Measurements from ENCODE around the gene ROBO4.

ROBO4 gene

DNA sequence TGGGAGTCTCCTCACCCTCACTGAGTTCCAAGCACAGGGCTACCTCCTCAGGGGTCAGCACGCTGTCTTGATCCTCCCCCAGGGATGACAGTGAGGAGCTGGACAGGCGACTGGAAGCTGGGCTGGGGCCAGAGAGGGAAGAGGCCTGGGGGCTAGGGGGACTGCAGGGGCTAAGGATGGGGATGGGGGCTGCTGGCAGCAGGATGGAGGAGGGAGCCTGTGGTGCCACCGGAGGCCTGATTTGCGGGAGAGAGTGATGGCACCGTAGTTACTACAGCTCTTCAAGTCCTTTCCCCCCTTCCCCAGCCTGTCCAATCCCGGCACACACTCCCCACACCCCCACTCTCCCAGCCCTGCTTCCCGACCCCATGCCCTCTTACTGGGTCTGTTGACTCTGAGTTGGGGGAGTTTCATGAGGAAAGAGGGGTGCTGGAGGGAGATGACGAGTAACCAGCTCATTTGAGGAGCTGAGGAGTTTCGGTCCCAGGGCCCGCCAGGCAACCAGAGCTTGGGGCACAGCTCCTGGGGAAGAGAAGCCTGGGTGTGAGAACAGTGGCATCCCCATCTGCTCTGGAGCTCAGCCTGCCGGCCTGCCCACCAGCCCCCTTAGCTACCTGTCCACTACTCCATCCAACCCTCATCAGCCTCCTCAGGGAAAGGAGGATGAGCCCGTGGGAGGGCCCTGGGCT, 10.5 kb downstream of the ROBO4 start:
- no peak overlapping the region for H3K27ac ChIP-seq (ENCODE audit: low read length)
- no peak overlapping the region for H3K4me2 ChIP-seq (ENCODE audit: low read depth, low read length)
- no peaks in the 10 kb centered on the region for H3K79me2 ChIP-seq (ENCODE audit: low read length)
- H3K9me2 ChIP-seq (replicated peaks; ENCODE audit: insufficient read depth, low read length): no peaks in the 10 kb centered on the region
- H3K9me3 ChIP-seq (replicated peaks; ENCODE audit: insufficient read depth, low read length): no peaks in the 10 kb centered on the region
- TF ChIP-seq EZH2 (optimal IDR thresholded peaks at IDR 0.05; ENCODE audit: low read depth, low read length) (no peak), EZH2phosphoT487 (IDR thresholded peaks at IDR 0.05; ENCODE audit: low read length) (no peak)
- TF ChIP-seq, protein P1, sequence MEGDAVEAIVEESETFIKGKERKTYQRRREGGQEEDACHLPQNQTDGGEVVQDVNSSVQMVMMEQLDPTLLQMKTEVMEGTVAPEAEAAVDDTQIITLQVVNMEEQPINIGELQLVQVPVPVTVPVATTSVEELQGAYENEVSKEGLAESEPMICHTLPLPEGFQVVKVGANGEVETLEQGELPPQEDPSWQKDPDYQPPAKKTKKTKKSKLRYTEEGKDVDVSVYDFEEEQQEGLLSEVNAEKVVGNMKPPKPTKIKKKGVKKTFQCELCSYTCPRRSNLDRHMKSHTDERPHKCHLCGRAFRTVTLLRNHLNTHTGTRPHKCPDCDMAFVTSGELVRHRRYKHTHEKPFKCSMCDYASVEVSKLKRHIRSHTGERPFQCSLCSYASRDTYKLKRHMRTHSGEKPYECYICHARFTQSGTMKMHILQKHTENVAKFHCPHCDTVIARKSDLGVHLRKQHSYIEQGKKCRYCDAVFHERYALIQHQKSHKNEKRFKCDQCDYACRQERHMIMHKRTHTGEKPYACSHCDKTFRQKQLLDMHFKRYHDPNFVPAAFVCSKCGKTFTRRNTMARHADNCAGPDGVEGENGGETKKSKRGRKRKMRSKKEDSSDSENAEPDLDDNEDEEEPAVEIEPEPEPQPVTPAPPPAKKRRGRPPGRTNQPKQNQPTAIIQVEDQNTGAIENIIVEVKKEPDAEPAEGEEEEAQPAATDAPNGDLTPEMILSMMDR (IDR thresholded peaks at IDR 0.05; ENCODE audit: low read length): no peak
- H3K36me3 ChIP-seq (replicated peaks; ENCODE audit: insufficient read depth, low read length): no peaks in the 10 kb centered on the region
- no peak overlapping the region for H3K4me3 ChIP-seq (ENCODE audit: low read length)
- H3F3A ChIP-seq (ENCODE audit: insufficient read depth, low read length): no peaks in the 10 kb centered on the region
- H3K27me3 ChIP-seq (replicated peaks; ENCODE audit: insufficient read depth, low read length): no peaks in the 10 kb centered on the region
- DNase-seq: no peak
- no peak overlapping the region for H3K9ac ChIP-seq (ENCODE audit: low read length)
- H3K4me1 ChIP-seq (ENCODE audit: low read length): no peaks in the 10 kb centered on the region
- no peaks in the 10 kb centered on the region for H4K20me1 ChIP-seq (ENCODE audit: insufficient read depth, low read length)
- no peak overlapping the region for H2AFZ ChIP-seq (ENCODE audit: low read length)

DNA sequence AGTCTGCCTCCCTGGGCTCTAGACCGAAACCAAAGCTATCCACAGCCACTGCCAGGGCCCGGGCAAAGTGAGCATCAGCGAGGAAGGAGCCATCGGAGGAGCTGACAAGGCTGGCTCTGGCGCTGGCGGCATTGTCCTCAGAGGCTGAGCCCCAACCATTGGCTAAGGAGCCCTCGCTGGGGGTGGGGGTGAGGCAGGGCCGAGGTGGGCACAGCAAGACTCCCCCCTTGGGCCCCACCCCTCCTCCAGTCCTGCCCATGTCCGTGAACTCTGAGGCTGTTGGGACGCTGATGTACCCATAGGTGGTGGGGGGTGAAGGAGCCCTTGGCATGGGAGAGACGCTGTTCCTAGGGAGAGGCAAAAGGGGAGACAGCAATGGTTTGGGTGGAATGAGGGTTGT, 11.2 kb downstream of the ROBO4 start:
- no peaks in the 10 kb centered on the region for H3K36me3 ChIP-seq (replicated peaks; ENCODE audit: insufficient read depth, low read length)
- no peak overlapping the region for H3K4me2 ChIP-seq (ENCODE audit: low read depth, low read length)
- H3K27me3 ChIP-seq (replicated peaks; ENCODE audit: insufficient read depth, low read length): no peaks in the 10 kb centered on the region

DNA sequence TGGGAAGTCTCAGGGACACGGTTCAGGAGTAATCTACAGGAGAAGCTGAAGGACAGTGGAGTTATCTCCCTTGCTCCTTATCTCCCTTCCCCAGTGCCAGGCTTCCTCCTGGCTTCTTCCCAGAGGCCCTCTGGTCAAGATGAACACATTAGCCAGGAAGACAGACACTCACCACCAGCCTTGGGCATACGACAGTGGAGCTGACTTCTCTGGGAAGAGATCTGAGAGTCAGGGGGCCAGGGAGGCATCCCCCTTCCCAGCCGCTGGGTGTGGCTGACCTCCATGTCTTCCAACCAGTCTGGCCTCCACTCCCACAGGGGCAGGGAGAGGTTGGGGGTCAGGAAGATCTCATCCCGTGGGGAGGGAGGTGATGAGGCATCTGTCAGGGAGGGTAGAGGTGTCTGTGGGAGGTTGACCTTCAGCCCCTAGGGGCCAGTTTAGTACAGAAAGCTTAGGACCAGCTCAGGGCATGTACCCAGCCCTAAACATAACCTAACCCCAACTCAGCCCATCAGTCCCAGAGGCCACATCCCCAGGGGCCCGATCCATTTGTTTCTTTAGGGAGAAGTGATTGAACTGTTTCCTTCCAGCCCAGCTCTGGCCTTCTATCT, 12.7 kb downstream of the ROBO4 start:
- no peaks in the 10 kb centered on the region for H4K20me1 ChIP-seq (ENCODE audit: insufficient read depth, low read length)
- no peak for DNase-seq
- H3F3A ChIP-seq (ENCODE audit: insufficient read depth, low read length): no peaks in the 10 kb centered on the region
- no peaks in the 10 kb centered on the region for H3K36me3 ChIP-seq (replicated peaks; ENCODE audit: insufficient read depth, low read length)
- no peak overlapping the region for H3K27ac ChIP-seq (ENCODE audit: low read length)
- no peaks in the 10 kb centered on the region for H3K79me2 ChIP-seq (ENCODE audit: low read length)
- H3K27me3 ChIP-seq (replicated peaks; ENCODE audit: insufficient read depth, low read length): no peaks in the 10 kb centered on the region
- TF ChIP-seq, protein P1 (IDR thresholded peaks at IDR 0.05; ENCODE audit: low read length): no peak
- no peak for TF ChIP-seq EZH2 (optimal IDR thresholded peaks at IDR 0.05; ENCODE audit: low read depth, low read length)
- TF ChIP-seq EZH2phosphoT487 (IDR thresholded peaks at IDR 0.05; ENCODE audit: low read length): no peak
- H3K4me2 ChIP-seq (ENCODE audit: low read depth, low read length): no peak overlapping the region
- no peaks in the 10 kb centered on the region for H3K9me2 ChIP-seq (replicated peaks; ENCODE audit: insufficient read depth, low read length)
- H3K9me3 ChIP-seq (replicated peaks; ENCODE audit: insufficient read depth, low read length): no peaks in the 10 kb centered on the region
- no peak overlapping the region for H3K4me3 ChIP-seq (ENCODE audit: low read length)
- H3K9ac ChIP-seq (ENCODE audit: low read length): no peak overlapping the region
- no peaks in the 10 kb centered on the region for H3K4me1 ChIP-seq (ENCODE audit: low read length)
- H2AFZ ChIP-seq (ENCODE audit: low read length): no peak overlapping the region

More for the DNA sequence above, 11.2 kb downstream of the ROBO4 start:
- no peak overlapping the region for H3K27ac ChIP-seq (ENCODE audit: low read length)
- H3K9me2 ChIP-seq (replicated peaks; ENCODE audit: insufficient read depth, low read length): no peaks in the 10 kb centered on the region
- H3K9ac ChIP-seq (ENCODE audit: low read length): no peak overlapping the region
- H4K20me1 ChIP-seq (ENCODE audit: insufficient read depth, low read length): no peaks in the 10 kb centered on the region
- H3K79me2 ChIP-seq (ENCODE audit: low read length): no peaks in the 10 kb centered on the region
- no peaks in the 10 kb centered on the region for H3F3A ChIP-seq (ENCODE audit: insufficient read depth, low read length)
- no peak overlapping the region for H3K4me3 ChIP-seq (ENCODE audit: low read length)
- H3K4me1 ChIP-seq (ENCODE audit: low read length): no peaks in the 10 kb centered on the region
- no peaks in the 10 kb centered on the region for H3K9me3 ChIP-seq (replicated peaks; ENCODE audit: insufficient read depth, low read length)
- H2AFZ ChIP-seq (ENCODE audit: low read length): no peak overlapping the region
- no peak for TF ChIP-seq EZH2phosphoT487 (IDR thresholded peaks at IDR 0.05; ENCODE audit: low read length)
- TF ChIP-seq, protein P1 (IDR thresholded peaks at IDR 0.05; ENCODE audit: low read length): no peak
- no peak for TF ChIP-seq EZH2 (optimal IDR thresholded peaks at IDR 0.05; ENCODE audit: low read depth, low read length)
- no peak for DNase-seq
